ENCODE measurements around the gene CDK3.

The CDK3 gene

GRCh38 chr17:76009447-76009846 is 8.8 kb downstream of the CDK3 start:
- no peaks in the 10 kb centered on the region for H3K36me3 ChIP-seq (ENCODE audit: control insufficient read depth, insufficient read depth, low read length)
- H3K9me3 ChIP-seq (ENCODE audit: control insufficient read depth, low read length), result no peaks in the 10 kb centered on the region
- H3K4me3 ChIP-seq (ENCODE audit: low read length), result no peak overlapping the region
- peaks cover 22% of the 10 kb centered on the region for H3K4me1 ChIP-seq (ENCODE audit: control insufficient read depth, insufficient read depth, low read length)
- no peaks in the 10 kb centered on the region for H3K27me3 ChIP-seq (ENCODE audit: control insufficient read depth, insufficient read depth, low read length)
- no peak overlapping the region for H3K9ac ChIP-seq (ENCODE audit: low read length)

DNA sequence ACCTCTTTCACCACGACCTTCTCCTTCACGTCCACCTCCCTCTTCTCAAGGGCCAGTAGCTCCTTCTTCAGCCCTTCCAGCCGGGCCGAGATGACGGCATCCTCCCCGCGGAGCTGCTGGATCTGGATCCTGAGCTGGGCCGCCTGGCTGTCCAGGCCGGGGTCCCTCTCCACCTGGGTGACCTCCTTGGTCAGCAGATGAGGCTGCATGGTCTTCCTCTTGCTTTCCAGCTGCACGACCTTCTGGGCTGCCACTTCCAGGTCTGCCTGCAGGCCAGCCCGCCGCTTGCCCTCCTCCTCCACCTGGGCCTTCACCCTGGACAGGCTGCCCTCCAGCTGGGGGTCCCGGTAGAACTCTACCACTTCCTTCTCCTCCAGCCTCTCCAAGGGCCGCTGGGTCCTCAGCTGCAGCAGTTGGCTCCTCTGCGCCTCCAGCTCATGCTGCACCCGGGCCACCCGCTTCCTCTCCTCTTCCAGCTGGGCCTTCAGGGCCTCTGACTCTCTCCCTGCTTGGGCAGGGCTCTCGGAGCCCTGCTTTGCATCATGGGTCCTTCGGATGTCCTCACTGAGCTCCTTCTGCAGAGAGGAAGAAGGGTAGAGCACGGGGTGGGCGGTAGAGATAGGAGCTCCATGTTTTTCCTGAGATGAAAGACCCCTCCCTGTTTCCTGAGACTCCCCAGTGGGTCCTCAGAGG is 9.5 kb downstream of the CDK3 start:
- Histone ChIP-seq H3K4me3 (ENCODE audit: low read length) (no peak overlapping the region), H3K9me3 (ENCODE audit: control insufficient read depth, low read length) (no peaks in the 10 kb centered on the region), H3K9ac (ENCODE audit: low read length) (no peak overlapping the region), H3K36me3 (ENCODE audit: control insufficient read depth, insufficient read depth, low read length) (no peaks in the 10 kb centered on the region), H3K27me3 (ENCODE audit: control insufficient read depth, insufficient read depth, low read length) (no peaks in the 10 kb centered on the region), H3K4me1 (ENCODE audit: control insufficient read depth, insufficient read depth, low read length) (peaks cover 18% of the 10 kb centered on the region)

GRCh38 chr17:76011951-76012350 is 11.3 kb downstream of the CDK3 start:
- Histone ChIP-seq H3K36me3 (ENCODE audit: control insufficient read depth, insufficient read depth, low read length) (no peaks in the 10 kb centered on the region), H3K4me1 (ENCODE audit: control insufficient read depth, insufficient read depth, low read length) (peaks cover 9% of the 10 kb centered on the region), H3K9me3 (ENCODE audit: control insufficient read depth, low read length) (no peaks in the 10 kb centered on the region), H3K27me3 (ENCODE audit: control insufficient read depth, insufficient read depth, low read length) (no peaks in the 10 kb centered on the region), H3K4me3 (ENCODE audit: low read length) (no peak overlapping the region), H3K9ac (ENCODE audit: low read length) (no peak overlapping the region)

GRCh38 chr17:76013377-76013932 is 12.8 kb downstream of the CDK3 start:
- no peaks in the 10 kb centered on the region for H3K9me3 ChIP-seq (ENCODE audit: control insufficient read depth, low read length)
- no peak overlapping the region for H3K9ac ChIP-seq (ENCODE audit: low read length)
- H3K4me3 ChIP-seq (ENCODE audit: low read length), result no peak overlapping the region
- H3K36me3 ChIP-seq (ENCODE audit: control insufficient read depth, insufficient read depth, low read length), result no peaks in the 10 kb centered on the region
- H3K4me1 ChIP-seq (ENCODE audit: control insufficient read depth, insufficient read depth, low read length), result peaks cover 9% of the 10 kb centered on the region
- H3K27me3 ChIP-seq (ENCODE audit: control insufficient read depth, insufficient read depth, low read length), result no peaks in the 10 kb centered on the region

DNA sequence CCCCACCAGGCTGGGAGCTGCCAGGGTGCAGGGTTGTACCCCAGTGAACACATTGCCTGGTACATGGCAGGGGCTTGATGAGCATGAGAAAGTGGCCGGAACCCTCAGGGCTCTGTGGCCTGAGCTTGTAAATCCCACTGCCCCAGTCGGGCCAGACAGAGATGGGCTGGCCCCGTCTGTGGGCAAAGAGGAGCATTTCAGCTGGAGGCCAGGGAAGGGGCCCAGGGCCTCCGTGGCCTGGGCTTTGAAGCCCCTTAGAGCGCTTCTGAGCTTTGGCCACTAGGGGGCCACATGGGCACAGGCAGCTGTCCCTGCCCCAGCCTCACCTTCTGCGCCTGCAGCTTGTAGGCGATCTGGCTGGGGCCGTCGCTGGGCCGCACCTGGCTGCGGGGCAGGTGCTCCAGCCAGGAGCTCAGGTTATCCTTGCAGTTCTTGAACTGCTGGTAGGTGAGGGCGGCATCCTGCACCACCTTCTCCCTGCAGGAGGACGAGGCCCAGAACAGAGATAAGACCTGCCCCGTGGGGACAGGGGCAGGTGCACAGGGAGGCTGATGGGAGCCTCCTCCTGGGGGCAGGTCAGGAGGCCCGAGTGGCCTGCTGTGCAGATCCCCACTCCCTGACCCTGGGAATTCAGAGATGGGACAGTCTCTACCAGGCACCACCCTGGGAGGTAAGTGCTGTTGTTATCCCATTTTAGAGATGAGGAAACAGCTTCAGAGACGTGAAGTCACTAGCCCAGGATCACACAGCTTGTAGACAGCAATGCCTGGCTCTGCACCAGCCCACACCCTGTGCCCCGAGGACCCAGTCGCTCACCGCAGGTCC is 13.7 kb downstream of the CDK3 start:
- Histone ChIP-seq H3K9me3 (ENCODE audit: control insufficient read depth, low read length) (no peaks in the 10 kb centered on the region), H3K36me3 (ENCODE audit: control insufficient read depth, insufficient read depth, low read length) (no peaks in the 10 kb centered on the region), H3K27me3 (ENCODE audit: control insufficient read depth, insufficient read depth, low read length) (no peaks in the 10 kb centered on the region), H3K4me3 (ENCODE audit: low read length) (no peak overlapping the region), H3K9ac (ENCODE audit: low read length) (no peak overlapping the region), H3K4me1 (ENCODE audit: control insufficient read depth, insufficient read depth, low read length) (peaks cover 9% of the 10 kb centered on the region)

DNA sequence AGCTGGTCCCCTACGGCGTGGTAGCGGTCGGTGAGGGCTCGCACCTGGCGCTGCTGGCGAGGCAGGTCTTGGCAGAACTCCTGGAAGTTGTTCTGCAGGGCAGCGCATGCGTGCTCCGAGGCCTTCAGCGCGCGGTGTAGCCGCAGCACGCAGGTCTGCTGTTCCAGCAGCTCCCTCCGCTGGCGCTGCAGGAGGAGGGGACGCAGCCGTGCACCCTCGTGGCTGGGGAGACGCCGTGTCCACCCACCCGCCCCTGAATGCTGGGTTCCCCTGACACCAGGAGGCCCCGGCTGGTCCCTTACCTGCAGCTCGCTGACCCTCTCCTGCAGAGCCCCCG is 14.2 kb downstream of the CDK3 start:
- Histone ChIP-seq H3K36me3 (ENCODE audit: control insufficient read depth, insufficient read depth, low read length) (no peaks in the 10 kb centered on the region), H3K27me3 (ENCODE audit: control insufficient read depth, insufficient read depth, low read length) (no peaks in the 10 kb centered on the region), H3K9ac (ENCODE audit: low read length) (no peak overlapping the region), H3K9me3 (ENCODE audit: control insufficient read depth, low read length) (no peaks in the 10 kb centered on the region), H3K4me3 (ENCODE audit: low read length) (no peak overlapping the region), H3K4me1 (ENCODE audit: control insufficient read depth, insufficient read depth, low read length) (peaks cover 9% of the 10 kb centered on the region)

DNA sequence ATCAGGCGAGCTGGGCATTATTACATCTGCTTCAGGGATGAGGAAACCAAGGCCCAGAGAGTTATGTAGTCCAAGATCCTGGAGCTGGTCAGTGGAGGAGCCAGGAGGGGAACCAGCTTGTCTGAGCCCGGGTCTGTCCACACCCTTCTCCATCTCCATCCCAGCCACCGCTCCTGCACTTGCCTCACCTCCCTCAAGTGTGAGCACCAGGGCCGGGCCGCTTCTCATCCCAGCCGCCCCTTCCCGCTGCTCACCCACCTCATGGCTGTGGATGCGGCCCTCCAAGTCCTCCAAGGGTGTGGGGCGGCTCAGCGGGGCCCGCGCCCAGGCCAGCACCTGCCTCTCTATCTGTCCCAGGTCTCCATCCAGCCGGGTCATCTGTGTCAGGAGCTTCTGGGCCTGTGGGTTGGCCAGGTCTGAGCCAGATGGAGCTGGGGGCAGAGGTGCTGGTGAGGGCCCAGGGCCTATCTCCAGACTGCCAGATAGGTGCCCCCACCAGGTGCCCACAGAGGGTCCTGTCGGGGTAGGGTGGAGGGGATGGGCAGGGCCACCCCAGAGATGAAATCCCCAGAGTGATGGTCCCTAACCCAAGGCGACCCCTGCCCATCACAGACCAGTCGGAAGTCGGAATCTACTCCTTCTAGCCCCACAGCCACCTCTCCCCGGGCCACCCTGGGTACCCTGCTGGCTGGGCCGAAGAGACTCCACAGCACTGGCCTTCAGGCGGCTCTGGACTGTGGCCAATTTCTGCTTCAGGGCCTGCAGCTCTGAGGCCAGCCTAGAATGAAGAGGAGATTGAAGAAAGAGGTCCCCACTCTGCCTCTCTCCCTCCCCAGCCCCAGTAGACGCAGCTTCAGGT is 17.1 kb downstream of the CDK3 start:
- no peaks in the 10 kb centered on the region for H3K9me3 ChIP-seq (ENCODE audit: control insufficient read depth, low read length)
- no peaks in the 10 kb centered on the region for H3K36me3 ChIP-seq (ENCODE audit: control insufficient read depth, insufficient read depth, low read length)
- H3K4me1 ChIP-seq (ENCODE audit: control insufficient read depth, insufficient read depth, low read length), result peaks cover 9% of the 10 kb centered on the region
- H3K9ac ChIP-seq (ENCODE audit: low read length), result no peak overlapping the region
- H3K27me3 ChIP-seq (ENCODE audit: control insufficient read depth, insufficient read depth, low read length), result no peaks in the 10 kb centered on the region
- no peak overlapping the region for H3K4me3 ChIP-seq (ENCODE audit: low read length)

DNA sequence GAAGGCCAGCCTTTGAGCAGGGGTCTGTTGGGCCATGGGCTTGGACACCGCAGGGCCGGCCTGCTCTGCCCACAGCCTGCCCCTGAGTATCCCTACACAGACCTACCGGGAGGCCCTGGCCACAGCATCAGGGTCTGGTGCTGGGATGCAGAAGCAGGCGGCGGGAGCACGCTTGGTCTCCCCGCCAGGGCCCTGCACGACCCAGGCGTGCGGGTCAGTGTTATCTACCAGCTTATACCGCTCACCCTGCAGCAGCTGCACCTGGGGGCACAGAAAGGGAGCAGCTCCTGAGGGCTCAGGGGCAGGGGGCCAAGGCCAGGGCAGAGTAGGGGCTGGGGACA is 17.7 kb downstream of the CDK3 start:
- no peaks in the 10 kb centered on the region for H3K36me3 ChIP-seq (ENCODE audit: control insufficient read depth, insufficient read depth, low read length)
- no peaks in the 10 kb centered on the region for H3K9me3 ChIP-seq (ENCODE audit: control insufficient read depth, low read length)
- H3K27me3 ChIP-seq (ENCODE audit: control insufficient read depth, insufficient read depth, low read length), result no peaks in the 10 kb centered on the region
- no peak overlapping the region for H3K9ac ChIP-seq (ENCODE audit: low read length)
- peaks cover 9% of the 10 kb centered on the region for H3K4me1 ChIP-seq (ENCODE audit: control insufficient read depth, insufficient read depth, low read length)
- no peak overlapping the region for H3K4me3 ChIP-seq (ENCODE audit: low read length)

GRCh38 chr17:76018801-76019200 is 18.1 kb downstream of the CDK3 start:
- Histone ChIP-seq H3K4me1 (ENCODE audit: control insufficient read depth, insufficient read depth, low read length) (peaks cover 9% of the 10 kb centered on the region), H3K4me3 (ENCODE audit: low read length) (no peak overlapping the region), H3K9ac (ENCODE audit: low read length) (no peak overlapping the region), H3K27me3 (ENCODE audit: control insufficient read depth, insufficient read depth, low read length) (no peaks in the 10 kb centered on the region), H3K36me3 (ENCODE audit: control insufficient read depth, insufficient read depth, low read length) (no peaks in the 10 kb centered on the region), H3K9me3 (ENCODE audit: control insufficient read depth, low read length) (no peaks in the 10 kb centered on the region)

GRCh38 chr17:76019833-76020467 is 19.3 kb downstream of the CDK3 start:
- no peaks in the 10 kb centered on the region for H3K36me3 ChIP-seq (ENCODE audit: control insufficient read depth, insufficient read depth, low read length)

DNA sequence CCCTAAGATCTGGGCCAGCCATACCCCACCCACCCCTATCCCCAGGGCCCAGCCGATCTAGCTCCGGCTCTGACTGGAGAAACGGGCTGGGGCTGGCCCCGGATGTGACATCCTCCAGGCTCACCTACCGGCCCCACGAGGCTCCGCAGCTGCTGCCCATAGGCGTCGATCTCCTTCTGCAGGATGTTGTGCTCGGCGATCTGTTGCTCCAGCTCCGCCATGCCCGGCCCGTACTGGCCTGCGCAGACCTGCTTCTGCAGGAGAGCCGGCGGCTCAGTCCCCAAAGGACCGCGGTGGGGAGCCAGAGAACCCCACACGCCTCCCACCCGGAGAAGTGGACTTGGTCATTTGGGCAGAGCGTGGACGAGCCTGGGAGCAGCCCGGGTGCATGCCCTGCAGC is 21.6 kb downstream of the CDK3 start:
- Histone ChIP-seq H3K9ac (ENCODE audit: low read length) (no peak overlapping the region), H3K27me3 (ENCODE audit: control insufficient read depth, insufficient read depth, low read length) (no peaks in the 10 kb centered on the region), H3K4me1 (ENCODE audit: control insufficient read depth, insufficient read depth, low read length) (peaks cover 20% of the 10 kb centered on the region), H3K4me3 (ENCODE audit: low read length) (no peak overlapping the region), H3K36me3 (ENCODE audit: control insufficient read depth, insufficient read depth, low read length) (no peaks in the 10 kb centered on the region), H3K9me3 (ENCODE audit: control insufficient read depth, low read length) (no peaks in the 10 kb centered on the region)

More at GRCh38 chr17:76019833-76020467, 19.3 kb downstream of the CDK3 start:
- H3K9ac ChIP-seq (ENCODE audit: low read length), result no peak overlapping the region
- H3K27me3 ChIP-seq (ENCODE audit: control insufficient read depth, insufficient read depth, low read length), result no peaks in the 10 kb centered on the region
- no peak overlapping the region for H3K4me3 ChIP-seq (ENCODE audit: low read length)
- H3K9me3 ChIP-seq (ENCODE audit: control insufficient read depth, low read length), result no peaks in the 10 kb centered on the region
- H3K4me1 ChIP-seq (ENCODE audit: control insufficient read depth, insufficient read depth, low read length), result peaks cover 6% of the 10 kb centered on the region

Measured in mucosa of stomach (tissue), 1 donor.